Stimulated activated CD4-positive, alpha-beta T cell treated with anti-CD3 and anti-CD28 coated beads, Interleukin-4, amount 100 ng/mL, for 24 hours (primary cell): ENCODE results near the gene FAR2.
"Not testable (repeated sequence)": the region's sequence is repeated elsewhere in the genome, so short reads cannot be mapped to it uniquely, and the experiment has no call there.

Source experiments
- DNase-seq: peaks from one replicate; pipeline ENCODE4 v3.0.0-alpha.2; 2020

The FAR2 gene

GRCh38 chr12:29346769-29347421, 197.8 kb downstream of the FAR2 start:
- DNase-seq: no peak

DNA sequence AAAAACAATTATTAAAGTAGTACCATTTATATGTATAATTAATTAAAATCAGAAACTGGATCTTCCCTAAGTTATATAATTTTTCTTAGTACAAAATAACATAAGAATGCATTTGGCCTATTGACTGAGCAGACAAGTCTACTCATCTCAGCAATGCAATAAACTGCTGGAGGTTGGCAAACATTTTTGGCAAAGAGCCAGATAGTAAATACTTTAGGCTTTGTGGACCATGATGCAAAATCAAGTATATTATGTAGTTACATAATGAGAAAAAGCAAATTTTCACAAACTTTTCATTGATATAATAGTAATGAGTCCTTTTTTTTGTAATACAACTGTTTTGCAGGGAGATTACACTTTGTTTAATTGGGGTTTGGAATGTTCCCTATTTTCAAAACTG, 201.0 kb downstream of the FAR2 start:
- no peak for DNase-seq

DNA sequence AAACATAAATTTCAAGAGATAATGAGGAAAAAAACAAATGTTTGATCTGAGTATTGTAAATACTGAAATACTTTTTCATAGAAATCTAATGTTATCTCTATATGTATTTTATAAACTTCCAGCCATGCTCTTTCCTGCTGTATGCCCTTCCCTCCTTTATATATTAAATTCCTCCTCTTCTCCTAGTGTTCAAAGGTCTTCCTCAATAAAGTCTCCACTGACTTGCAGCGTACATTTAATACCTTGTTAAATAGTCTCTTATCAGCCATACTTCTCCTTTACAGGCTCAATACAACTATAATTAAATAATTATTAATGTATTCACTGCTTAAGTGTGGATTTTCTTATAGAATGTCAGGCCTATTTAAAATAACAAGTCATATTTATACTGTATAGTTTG, 205.9 kb downstream of the FAR2 start:
- DNase-seq: no peak

- DNase-seq: no peak
These were observed 216.0 kb downstream of the FAR2 start for GRCh38 chr12:29365091-29365490.

- DNase-seq: no peak
These were observed 224.9 kb downstream of the FAR2 start for GRCh38 chr12:29374012-29374411.

DNA sequence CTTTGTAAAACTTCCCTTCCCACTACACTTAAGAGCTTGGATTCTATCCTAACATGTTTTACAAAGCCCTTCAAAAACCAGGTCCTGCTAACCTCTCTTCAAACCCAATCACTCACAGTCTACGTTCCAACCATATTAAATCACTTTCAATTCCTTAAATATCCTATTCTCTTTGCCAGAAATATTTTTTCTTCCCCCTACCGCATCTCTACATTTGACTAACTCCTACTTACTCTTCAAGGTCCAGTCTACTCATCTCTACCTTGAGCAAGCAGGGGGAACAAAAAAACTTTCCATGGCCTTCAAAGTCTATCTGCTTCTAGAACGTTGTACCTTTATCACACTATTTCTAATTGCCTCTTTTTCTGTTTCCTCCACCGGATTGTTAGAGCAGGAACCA, 225.8 kb downstream of the FAR2 start:
- no peak for DNase-seq

- no peak for DNase-seq
These were observed 227.0 kb downstream of the FAR2 start for GRCh38 chr12:29376118-29376517.

- DNase-seq: peak; percentile 92
These were observed 231.8 kb downstream of the FAR2 start, which contains the start of gene ERGIC2 for GRCh38 chr12:29380536-29381523. TSS of gene ERGIC2 (minus strand) at chr12:29381172. CDS start at chr12:29371633, 9,539 bp downstream.

DNA sequence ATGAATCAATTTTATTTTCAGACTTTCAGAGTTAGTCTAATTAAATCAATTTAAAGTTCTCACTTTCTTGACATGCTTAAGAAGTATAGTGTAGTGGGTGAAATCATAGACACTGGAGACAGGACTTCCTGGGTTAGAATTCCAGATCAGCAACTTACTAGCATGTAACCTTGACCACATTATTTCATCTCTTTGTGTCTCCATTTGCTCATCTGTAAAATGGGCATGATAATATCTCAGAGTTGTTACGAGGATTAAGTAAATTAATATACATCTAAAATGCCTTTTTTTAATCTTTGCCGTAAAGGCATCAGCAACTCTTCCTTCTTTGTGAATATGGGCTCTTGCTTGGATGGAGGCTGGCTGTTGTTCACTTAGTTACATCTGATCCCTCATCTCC, 233.2 kb downstream of the FAR2 start:
- no peak for DNase-seq

DNA sequence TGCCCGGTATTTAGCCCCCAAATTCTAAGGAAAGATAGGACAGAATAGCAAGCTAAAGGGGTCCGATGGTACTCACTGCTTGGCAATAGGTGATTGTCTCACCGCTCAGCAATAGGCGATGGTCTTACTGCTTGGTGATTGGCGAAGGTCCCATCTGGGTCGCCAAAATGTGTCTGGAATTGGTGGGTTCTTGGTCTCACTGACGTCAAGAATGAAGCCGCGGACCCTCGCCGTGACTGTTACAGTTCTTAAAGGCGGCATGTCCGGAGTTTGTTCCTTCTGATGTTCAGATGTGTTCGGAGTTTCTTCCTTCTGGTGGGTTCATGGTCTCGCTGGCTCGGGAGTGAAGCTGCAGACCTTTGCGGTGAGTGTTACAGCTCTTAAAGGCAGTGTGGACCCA, 236.1 kb downstream of the FAR2 start:
- not testable (repeated sequence) for DNase-seq
